Aorta (tissue), 5 donors: ENCODE measurements around the gene IGLL5. TPM values are rescaled to one million over a fixed set of nuclear protein-coding genes. Genes with fewer than 3 reads are reported as not detected.

Source experiments
- ATAC-seq: fragments of 200-7000 bp; cut with Tn5 transposase; one replicate; pipeline ENCODE4 v1.9.1; 2022; ENCODE audit warnings: moderate library complexity; ENCODE audit not compliant: low FRiP score
- DNase-seq, 2 donors: peaks; one replicate each; pipeline ENCODE4 v3.0.0-alpha.2; 2020
- H3K27ac ChIP-seq, 2 donors: one replicate each; pipeline ENCODE4 v1.5.1; 2013; ENCODE audit warnings: low read length in 2 of 2, mild to moderate bottlenecking in 2 of 2, moderate library complexity in 2 of 2, control low read depth in 1 of 2, inconsistent platforms in 1 of 2, low read depth in 1 of 2
- H3K27me3 ChIP-seq, 2 donors: one replicate each; pipeline ENCODE4 v1.6.1; 2013; ENCODE audit warnings: control low read depth in 1 of 2, low read length in 1 of 2, mild to moderate bottlenecking in 1 of 2, moderate library complexity in 1 of 2; ENCODE audit not compliant: insufficient read depth in 2 of 2, control insufficient read depth in 1 of 2
- H3K36me3 ChIP-seq, 2 donors: one replicate each; pipeline ENCODE4 v1.6.1; 2013; ENCODE audit warnings: control low read depth in 1 of 2, low read length in 1 of 2, mild to moderate bottlenecking in 1 of 2; ENCODE audit not compliant: insufficient read depth in 2 of 2, control insufficient read depth in 1 of 2
- H3K4me1 ChIP-seq, 2 donors: one replicate each; pipeline ENCODE4 v1.6.1; 2013; ENCODE audit warnings: low read length in 2 of 2, control low read depth in 1 of 2, mild to moderate bottlenecking in 1 of 2, moderate library complexity in 1 of 2; ENCODE audit not compliant: insufficient read depth in 2 of 2, control insufficient read depth in 1 of 2
- H3K4me3 ChIP-seq, 2 donors: one replicate each; pipeline ENCODE4 v1.5.1; 2013; ENCODE audit warnings: low read length in 2 of 2, control low read depth in 1 of 2, mild to moderate bottlenecking in 1 of 2
- H3K9me3 ChIP-seq: one replicate; pipeline ENCODE4 v1.6.1; 2013; ENCODE audit warnings: mild to moderate bottlenecking, low read length; ENCODE audit not compliant: control insufficient read depth
- WGBS, 2 donors: extraction: QIAGEN DNeasy Blood & Tissue Kit; methylation state at CpG; one replicate each; pipeline ENCODE4 v1.1.7; 2013; 5-methylcytosine and 5-hydroxymethylcytosine counted together
- intact Hi-C, 2 donors: fragments of 100-400 bp; cut with DNase I; formaldehyde crosslinking; loops; one replicate each; pipeline versions ENCODE4 v1.14.2 to v1.15.0; 2022
- polyA plus RNA-seq, 2 donors: library from polyadenylated mRNA; stranded (reverse); fragments of 200-250 nt; gene quantifications; one replicate each; pipeline ENCODE4 v1.2.3, GENCODE V29; 2013
- total RNA-seq, 2 donors: library from RNA; stranded (reverse); fragmentation: NEBNext Ultra II Directional; extraction: Animal tissue kit (Norgen Biotek cat#: 25700); gene quantifications; one replicate each; pipeline ENCODE4 v1.2.1, GENCODE V29; 2021
- donor health status: healthy with polysubstance abuse.
- donor health status: Bipolar disorder and iron deficiency.
- donor health status: DM: no; HTN: no; CAD: no.
- donor health status: DM: no; HTN: no; CAD: no.
- donor health status: DM: yes; HTN: yes; CAD: no.

The IGLL5 gene
- total and polyA plus RNA-seq, 4 donors: 0.51 to 6.1 (median 2.0) TPM

DNA sequence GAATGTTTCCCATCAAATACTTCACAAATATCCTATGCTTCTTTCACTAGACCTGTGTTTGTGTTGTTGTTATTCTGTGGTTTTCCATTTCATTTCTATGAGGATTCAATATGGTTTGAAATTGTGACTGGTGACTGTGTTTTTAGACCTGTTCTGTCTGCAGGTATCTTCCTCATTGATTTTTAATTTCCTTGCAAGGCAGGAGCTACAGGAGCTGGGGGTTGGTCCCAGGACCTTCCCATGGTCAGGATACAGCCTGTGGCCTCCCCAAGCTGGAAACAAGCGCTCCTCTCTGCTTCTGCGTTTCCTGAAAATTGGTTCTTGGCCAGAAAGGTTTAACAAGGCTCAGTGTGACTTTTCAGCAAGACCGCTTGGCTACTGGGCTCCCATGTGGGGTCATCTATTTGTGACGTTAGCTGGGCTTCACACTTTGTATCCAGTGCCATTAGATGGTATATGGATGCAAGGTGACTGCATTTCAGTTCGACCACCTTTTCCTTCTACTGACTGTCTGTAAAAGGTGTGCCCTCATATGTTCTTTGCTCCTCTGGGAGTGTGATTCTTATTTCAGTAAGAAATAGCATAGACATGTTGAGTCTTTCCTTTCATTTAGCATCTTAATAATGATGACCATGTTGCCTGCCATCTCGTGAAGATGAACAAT, 21.5 kb downstream of the IGLL5 start:
- 72 to 75% methylated on average over 6 of the region's 6 CpGs for WGBS, 2 donors
- Histone ChIP-seq H3K27ac (no peak overlapping the region), H3K27me3 (no peaks in the 10 kb centered on the region), H3K36me3 (no peaks in the 10 kb centered on the region), H3K4me3 (no peak overlapping the region), H3K9me3 (no peaks in the 10 kb centered on the region), H3K4me1 (no peaks in the 10 kb centered on the region)
- intact Hi-C loops: no loop called here
- no peak for ATAC-seq
- peak in 1 of 2 donors; percentile 14 for DNase-seq

DNA sequence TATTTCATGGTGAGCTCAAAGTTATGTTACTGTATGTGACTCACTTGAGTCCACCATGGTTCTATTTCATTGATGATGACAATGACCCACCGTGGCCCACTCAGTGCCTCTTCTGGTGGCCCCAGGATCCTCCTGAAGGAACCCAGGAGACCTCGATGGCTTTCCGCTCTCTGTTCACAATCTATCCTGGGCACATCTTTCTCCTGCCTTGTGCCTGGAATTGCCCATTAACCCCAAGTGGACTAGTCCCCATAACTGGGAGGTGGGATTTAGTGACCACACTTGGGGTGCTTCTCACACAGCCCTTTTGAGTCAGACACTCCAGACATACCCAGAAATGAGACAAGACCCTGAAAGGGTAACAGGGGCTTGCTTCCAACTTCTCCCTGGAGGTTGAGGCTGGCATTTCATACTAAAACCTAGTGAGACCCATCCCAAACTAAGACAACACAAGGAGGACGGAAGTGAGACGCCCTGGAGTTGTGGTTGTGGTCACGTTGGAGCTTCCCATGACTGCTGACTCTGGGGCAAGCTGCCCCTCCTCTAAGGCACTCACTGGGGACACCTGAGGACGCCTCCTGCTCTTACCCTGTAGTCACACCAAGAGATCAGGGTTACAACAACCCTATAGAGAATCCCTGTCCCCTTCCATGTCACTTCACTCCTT, 22.1 kb downstream of the IGLL5 start:
- Histone ChIP-seq H3K4me3 (no peak overlapping the region), H3K4me1 (no peaks in the 10 kb centered on the region), H3K27me3 (no peaks in the 10 kb centered on the region), H3K36me3 (no peaks in the 10 kb centered on the region), H3K27ac (no peak overlapping the region), H3K9me3 (no peaks in the 10 kb centered on the region)
- intact Hi-C loops: no loop called here
- DNase-seq: peak in 1 of 2 donors; percentile 16
- no peak for ATAC-seq
- 75 to 78% methylated on average over 7 of the region's 7 CpGs for WGBS, 2 donors

DNA sequence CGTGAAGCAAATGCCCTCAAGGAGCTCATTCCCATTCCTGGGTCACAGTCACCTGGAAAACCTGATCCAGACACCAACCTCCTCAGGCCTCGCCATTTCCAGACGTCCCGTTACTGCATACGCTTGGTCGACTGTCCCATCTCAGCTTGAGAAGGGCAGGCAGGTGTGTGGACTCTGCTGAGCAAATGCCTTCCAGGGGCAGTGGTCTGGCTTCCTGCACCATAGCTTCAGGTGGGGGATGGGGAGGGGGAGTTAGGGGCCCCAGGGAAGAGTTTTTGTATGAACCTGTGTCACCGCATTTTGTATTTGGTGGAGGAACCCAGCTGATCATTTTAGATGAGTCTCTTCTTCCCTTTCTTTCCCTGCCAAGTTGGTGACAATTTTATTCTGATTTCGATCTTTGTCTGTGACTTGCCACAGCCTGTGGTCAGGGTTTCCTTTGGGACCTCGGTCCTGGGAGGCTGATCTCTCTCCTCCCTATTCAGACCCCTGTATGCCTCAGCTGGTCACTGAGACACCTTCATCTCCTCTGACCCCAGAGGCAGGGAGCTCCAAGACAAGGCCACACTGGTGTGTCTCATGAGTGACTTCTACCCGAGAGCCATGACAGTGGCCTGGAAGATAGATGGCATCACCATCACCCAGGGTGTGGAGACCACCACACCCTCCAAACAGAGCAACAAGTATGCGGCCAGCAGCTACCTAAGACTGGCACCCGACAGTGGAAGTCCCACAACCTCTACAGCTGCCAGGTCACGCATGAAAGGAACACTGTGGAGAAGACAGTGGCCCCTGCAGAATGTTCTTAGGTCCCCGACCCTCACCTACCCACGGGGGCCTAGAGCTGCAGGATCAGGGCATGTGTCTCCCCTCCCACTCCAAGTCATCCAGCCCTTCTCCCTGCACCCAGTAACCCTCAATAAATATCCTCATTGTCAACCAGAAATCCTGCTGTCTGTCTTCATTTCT, 22.9 kb downstream of the IGLL5 start:
- H3K36me3 ChIP-seq: no peaks in the 10 kb centered on the region
- WGBS, 2 donors: 72 to 76% methylated on average over 15 of the region's 15 CpGs
- H3K9me3 ChIP-seq: no peaks in the 10 kb centered on the region
- intact Hi-C loops: no loop called here
- peak; percentile 28 to 43 for DNase-seq
- H3K27me3 ChIP-seq: no peaks in the 10 kb centered on the region
- no peak overlapping the region for H3K4me3 ChIP-seq
- no peak overlapping the region for H3K27ac ChIP-seq
- no peak for ATAC-seq
- no peaks in the 10 kb centered on the region for H3K4me1 ChIP-seq

DNA sequence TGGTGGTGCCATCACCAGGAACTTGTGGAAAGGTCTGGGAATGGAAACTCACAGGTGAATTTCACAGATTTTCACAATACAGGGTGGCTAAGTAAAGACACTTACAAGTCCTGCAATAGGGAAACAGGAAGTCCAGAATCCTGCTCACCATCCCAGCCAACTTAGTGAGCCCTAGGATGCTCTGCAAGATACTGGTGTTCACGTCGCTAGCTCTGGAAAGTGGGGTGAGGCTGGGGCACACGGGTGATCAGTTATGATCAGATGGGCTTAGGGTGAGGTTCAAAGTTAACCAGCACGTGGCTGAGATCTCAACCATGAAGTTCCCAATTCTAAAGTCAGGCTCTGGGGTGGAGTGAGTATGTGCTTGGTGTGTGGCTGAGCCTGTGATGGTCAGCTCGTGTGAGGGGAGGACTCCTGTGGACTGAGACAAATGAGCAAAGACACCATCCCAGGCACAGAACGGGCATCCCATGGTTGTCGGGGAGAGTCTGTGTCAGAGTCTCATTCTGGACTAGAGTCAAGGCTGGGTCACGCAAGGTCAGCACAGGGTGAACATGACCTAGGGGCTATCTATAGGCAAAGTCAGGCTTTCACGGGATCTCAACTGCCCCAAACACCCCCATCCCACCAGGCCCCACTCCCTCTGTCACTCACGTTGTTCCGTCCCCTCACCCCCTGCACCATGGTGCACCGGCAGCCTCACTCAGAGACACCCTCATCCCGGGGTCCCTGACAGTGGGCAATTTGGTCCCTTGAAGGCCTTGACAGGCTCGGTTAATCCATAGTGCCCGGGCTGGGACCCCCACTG, 23.9 kb downstream of the IGLL5 start:
- H3K36me3 ChIP-seq: no peaks in the 10 kb centered on the region
- no peak for ATAC-seq
- H3K4me1 ChIP-seq: no peaks in the 10 kb centered on the region
- H3K9me3 ChIP-seq: no peaks in the 10 kb centered on the region
- WGBS, 2 donors: 76% methylated on average over 15 of the region's 15 CpGs
- DNase-seq: peak in 1 of 2 donors; percentile 12
- no peak overlapping the region for H3K27ac ChIP-seq
- H3K27me3 ChIP-seq: no peaks in the 10 kb centered on the region
- no peak overlapping the region for H3K4me3 ChIP-seq
- intact Hi-C loops: no loop called here

- Histone ChIP-seq H3K27ac (no peak overlapping the region), H3K9me3 (no peaks in the 10 kb centered on the region), H3K27me3 (no peaks in the 10 kb centered on the region), H3K4me1 (no peaks in the 10 kb centered on the region), H3K36me3 (no peaks in the 10 kb centered on the region), H3K4me3 (no peak overlapping the region)
- no peak for ATAC-seq
- peak in 1 of 2 donors; percentile 10 for DNase-seq
- WGBS, 2 donors: 75 to 76% methylated on average over 8 of the region's 8 CpGs
- intact Hi-C loops: no loop called here
Measured at GRCh38 chr22:22912135-22912987, 24.7 kb downstream of the IGLL5 start.

- Histone ChIP-seq H3K36me3 (no peaks in the 10 kb centered on the region), H3K4me3 (no peak overlapping the region), H3K27me3 (no peaks in the 10 kb centered on the region), H3K4me1 (no peaks in the 10 kb centered on the region), H3K27ac (no peak overlapping the region), H3K9me3 (no peaks in the 10 kb centered on the region)
- intact Hi-C loops: no loop called here
- DNase-seq (peak; percentile 1 to 33), ATAC-seq (no peak)
- 81 to 84% methylated on average over 7 of the region's 7 CpGs for WGBS, 2 donors
Measured at GRCh38 chr22:22912988-22913253, 25.3 kb downstream of the IGLL5 start.

GRCh38 chr22:22913989-22914388, 26.4 kb downstream of the IGLL5 start:
- DNase-seq (peak in 1 of 2 donors; percentile 21), ATAC-seq (no peak)
- H3K27ac ChIP-seq: no peak overlapping the region
- intact Hi-C loops: no loop called here
- H3K27me3 ChIP-seq: no peaks in the 10 kb centered on the region
- H3K4me1 ChIP-seq: no peaks in the 10 kb centered on the region
- no peaks in the 10 kb centered on the region for H3K9me3 ChIP-seq
- H3K36me3 ChIP-seq: no peaks in the 10 kb centered on the region
- 66 to 72% methylated on average over 5 of the region's 5 CpGs for WGBS, 2 donors
- no peak overlapping the region for H3K4me3 ChIP-seq
